GM12801 (cell line): Measurements from ENCODE around the gene PPP2R2B.

Experiments used
- TF ChIP-seq, protein P1 (sequence below): IDR thresholded peaks from one replicate; pipeline ENCODE4 v1.5.1; 2011; ENCODE audit warnings: control low read depth; ENCODE audit not compliant: insufficient read length; ENCODE audit errors: extremely low read depth

PPP2R2B gene

DNA sequence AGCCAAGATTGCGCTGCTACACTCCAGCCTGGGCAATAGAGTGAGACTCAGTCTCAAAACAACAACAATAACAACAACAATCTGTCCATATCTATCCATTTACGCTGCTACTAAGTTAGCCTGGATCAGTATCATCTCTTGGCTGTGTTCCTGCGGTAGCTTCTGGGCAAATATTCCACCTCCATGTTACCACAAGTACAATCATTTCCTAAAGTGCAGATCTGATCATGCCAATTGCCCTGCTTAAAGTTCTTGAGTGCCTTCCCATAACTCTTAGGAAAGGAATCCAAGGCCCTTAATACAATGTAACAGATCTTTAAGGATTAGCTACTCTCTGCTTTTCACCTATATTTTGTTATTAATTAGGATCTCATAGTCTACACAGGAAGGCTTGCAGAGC is 15.4 kb upstream of the PPP2R2B start:
- TF ChIP-seq, protein P1, sequence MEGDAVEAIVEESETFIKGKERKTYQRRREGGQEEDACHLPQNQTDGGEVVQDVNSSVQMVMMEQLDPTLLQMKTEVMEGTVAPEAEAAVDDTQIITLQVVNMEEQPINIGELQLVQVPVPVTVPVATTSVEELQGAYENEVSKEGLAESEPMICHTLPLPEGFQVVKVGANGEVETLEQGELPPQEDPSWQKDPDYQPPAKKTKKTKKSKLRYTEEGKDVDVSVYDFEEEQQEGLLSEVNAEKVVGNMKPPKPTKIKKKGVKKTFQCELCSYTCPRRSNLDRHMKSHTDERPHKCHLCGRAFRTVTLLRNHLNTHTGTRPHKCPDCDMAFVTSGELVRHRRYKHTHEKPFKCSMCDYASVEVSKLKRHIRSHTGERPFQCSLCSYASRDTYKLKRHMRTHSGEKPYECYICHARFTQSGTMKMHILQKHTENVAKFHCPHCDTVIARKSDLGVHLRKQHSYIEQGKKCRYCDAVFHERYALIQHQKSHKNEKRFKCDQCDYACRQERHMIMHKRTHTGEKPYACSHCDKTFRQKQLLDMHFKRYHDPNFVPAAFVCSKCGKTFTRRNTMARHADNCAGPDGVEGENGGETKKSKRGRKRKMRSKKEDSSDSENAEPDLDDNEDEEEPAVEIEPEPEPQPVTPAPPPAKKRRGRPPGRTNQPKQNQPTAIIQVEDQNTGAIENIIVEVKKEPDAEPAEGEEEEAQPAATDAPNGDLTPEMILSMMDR = no peak

DNA sequence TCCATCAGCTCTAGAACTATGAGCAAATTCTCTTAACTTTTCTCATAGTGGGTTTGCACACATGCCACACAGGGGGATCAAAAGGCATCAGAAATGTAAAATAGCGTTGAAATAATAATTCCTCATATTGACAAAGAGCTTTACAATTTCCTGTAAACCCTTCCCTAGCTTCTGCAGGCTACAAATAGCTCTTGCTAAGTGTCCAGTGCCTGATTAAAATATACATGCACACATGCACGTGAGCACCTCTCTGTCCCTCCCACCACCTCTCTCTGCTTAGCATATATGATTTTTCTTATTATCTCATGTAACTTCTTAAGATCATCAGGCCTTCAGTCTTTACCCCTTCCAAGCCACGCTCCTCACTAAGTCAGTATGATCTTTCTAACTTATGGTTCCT is 13.7 kb upstream of the PPP2R2B start:
- TF ChIP-seq, protein P1 = no peak

DNA sequence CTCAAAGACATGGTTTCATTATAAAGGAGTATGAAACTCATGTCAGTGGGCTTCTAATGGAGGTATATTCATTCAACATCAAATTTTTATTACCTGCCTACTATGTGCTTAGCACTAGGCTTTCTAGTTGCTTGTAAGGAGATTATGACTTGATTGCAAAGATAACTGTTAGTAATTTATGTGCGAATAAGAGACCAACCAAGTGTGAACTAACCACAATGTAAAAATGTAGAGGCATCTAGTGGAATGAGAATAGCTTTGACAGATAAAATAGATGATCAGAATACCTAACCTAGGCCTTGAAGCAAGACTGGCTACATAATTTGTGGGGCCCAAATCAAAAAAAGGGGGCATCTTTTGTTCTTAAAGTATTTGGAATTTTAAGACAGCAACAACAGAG is 13.0 kb upstream of the PPP2R2B start:
- TF ChIP-seq, protein P1 = no peak

DNA sequence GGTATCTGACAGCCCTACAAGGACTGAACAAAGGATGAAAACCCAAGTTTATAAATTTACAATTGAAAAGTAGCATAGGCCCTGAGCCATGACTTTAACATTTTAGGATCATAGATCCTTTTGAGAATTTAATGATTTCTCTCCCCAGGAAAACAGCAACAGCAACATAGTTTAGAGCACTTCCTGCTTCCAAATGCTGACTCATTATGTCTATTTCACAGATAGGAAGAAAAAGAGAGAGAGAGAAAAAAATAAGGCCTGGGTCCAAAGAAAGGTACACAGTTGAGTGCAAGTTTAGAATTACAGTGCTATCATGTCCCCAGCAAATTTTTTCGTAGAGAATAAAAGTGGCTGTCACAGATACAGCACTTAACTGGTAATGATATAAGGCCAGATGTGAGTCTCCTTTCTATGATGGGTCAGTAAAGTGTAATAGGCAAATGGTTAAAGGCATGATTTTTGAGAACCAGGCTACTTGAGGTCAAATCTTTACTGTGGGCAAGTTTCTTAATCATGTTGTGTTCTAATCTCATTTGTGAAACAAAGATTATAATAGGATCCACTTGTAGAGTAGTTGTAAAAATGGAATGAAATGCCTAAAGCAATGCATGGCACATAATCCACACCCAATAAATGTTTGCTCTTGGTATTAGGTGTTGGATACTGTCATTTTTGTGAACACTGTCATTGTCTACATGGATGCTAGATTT is 12.3 kb upstream of the PPP2R2B start:
- TF ChIP-seq, protein P1 = no peak

DNA sequence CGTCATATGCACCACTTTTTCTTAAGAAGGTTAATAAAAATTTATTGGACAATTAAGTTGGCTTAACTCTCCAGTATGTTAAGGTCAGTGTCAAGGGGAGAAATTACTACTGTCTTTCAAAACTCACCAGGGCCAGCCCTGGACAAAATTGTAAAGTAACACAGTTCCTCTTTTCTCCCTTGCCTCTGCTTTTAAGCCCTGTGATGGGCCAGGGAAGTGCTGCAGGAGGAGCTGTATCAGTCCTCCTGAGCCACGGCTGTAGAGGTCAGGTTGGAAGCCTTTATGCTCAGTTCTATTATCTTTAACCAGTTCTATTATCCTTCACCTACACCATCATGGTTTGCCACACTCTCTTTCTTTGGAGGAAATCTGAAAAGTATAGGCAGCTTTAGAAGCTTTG is 11.5 kb upstream of the PPP2R2B start:
- TF ChIP-seq, protein P1 = no peak

DNA sequence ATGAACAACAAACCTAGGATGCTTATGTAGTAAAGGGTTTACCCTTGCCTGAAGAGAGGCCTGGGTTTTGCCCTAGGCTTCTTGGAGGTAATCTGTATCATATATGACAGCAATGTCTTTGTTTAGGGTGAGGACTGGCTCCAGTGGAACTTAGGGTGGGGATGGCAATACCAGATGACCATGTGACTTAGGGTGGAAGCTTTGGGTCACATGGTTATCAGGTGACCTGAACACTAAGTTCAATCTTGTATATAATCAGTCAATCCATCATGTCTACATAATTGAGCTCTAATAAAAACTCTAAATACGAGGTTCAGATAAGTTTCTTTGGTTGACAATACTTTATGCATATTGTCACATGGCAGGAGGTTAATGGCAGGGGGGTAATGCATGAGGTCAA is 10.6 kb upstream of the PPP2R2B start:
- TF ChIP-seq, protein P1 = no peak

DNA sequence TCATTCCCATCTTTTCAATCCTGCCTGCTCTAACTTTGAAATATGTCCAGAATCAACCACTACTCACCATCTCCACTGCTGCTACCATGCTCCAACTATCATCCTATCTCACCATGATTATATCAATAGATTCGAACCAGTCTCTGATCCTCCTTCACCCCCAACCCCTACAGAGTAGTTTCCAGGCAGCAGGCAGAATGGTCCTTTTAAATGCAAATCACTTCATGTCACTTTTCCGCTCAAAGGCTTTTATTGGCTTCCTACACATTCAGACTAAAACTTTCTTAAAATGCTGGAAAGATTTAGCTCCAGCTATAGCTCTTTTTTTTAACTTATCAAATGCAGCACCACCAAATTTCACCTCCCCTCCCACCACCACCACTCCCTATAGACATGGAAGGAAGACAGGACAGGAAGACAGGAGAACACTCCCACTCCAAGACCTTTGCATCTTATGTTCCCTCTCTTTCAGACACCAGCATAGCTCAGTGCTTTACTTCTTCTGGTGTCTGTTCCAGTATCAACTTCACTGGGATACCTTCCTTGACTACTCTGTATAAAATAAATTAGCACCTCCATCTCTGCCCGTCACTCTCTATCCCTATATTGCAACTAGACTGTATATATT is 9.9 kb upstream of the PPP2R2B start:
- TF ChIP-seq, protein P1 = no peak
